Measurements from ENCODE around the gene KCNJ15.
"Not testable (repeated sequence)": the region's sequence is repeated elsewhere in the genome, so short reads cannot be mapped to it uniquely, and the experiment has no call there.

Gene KCNJ15

GRCh38 chr21:38244407-38244787 lies 12.4 kb upstream of the KCNJ15 start:
- no peak overlapping the region for H2AFZ ChIP-seq (ENCODE audit: low read length, unreplicated experiment)
- H3K4me3 ChIP-seq (ENCODE audit: low read depth, low read length), result no peak overlapping the region
- H3K4me1 ChIP-seq (ENCODE audit: control insufficient read depth, insufficient read depth, low read length, unreplicated experiment), result peaks cover 34% of the 10 kb centered on the region

GRCh38 chr21:38244885-38245869 lies 11.6 kb upstream of the KCNJ15 start:
- H3K4me3 ChIP-seq (ENCODE audit: low read depth, low read length), result no peak overlapping the region
- H3K36me3 ChIP-seq (ENCODE audit: insufficient read depth, low read length), result no peaks in the 10 kb centered on the region
- peak overlapping the region; percentile 11 for H2AFZ ChIP-seq (ENCODE audit: low read length, unreplicated experiment)
- H3K27ac ChIP-seq (ENCODE audit: low read depth, low read length), result peak overlapping the region; percentile 94
- H3K79me2 ChIP-seq (ENCODE audit: control insufficient read depth, insufficient read depth, low read length, unreplicated experiment), result no peaks in the 10 kb centered on the region
- H3K4me1 ChIP-seq (ENCODE audit: control insufficient read depth, insufficient read depth, low read length, unreplicated experiment), result peaks cover 33% of the 10 kb centered on the region
- no peaks in the 10 kb centered on the region for H3K27me3 ChIP-seq (ENCODE audit: insufficient read depth, low read length)

More at GRCh38 chr21:38244407-38244787, 12.4 kb upstream of the KCNJ15 start:
- Histone ChIP-seq H3K36me3 (ENCODE audit: insufficient read depth, low read length) (no peaks in the 10 kb centered on the region), H3K79me2 (ENCODE audit: control insufficient read depth, insufficient read depth, low read length, unreplicated experiment) (no peaks in the 10 kb centered on the region), H3K27ac (ENCODE audit: low read depth, low read length) (peak overlapping the region; percentile 94), H3K27me3 (ENCODE audit: insufficient read depth, low read length) (no peaks in the 10 kb centered on the region)

DNA sequence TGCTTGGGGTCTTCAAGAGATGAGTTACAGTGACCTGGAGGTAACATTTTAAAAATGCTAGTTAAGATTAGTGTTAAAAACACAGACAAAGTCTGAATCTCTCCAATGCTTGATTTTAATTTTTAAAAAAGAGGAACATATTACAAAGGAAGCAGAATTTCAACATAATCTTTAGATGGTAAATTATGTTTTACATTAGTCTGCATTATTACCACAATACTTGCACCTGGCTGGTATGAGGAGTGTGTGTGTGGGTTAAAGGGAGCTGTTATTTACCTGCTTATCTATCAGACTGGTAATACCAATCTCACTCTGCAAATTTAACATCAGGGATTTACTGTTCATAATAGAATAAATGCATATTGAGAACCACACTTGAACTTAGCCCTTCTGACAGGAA lies 10.3 kb upstream of the KCNJ15 start:
- Histone ChIP-seq H3K79me2 (ENCODE audit: control insufficient read depth, insufficient read depth, low read length, unreplicated experiment) (no peaks in the 10 kb centered on the region), H3K27me3 (ENCODE audit: insufficient read depth, low read length) (no peaks in the 10 kb centered on the region), H3K36me3 (ENCODE audit: insufficient read depth, low read length) (no peaks in the 10 kb centered on the region), H3K4me1 (ENCODE audit: control insufficient read depth, insufficient read depth, low read length, unreplicated experiment) (peaks cover 20% of the 10 kb centered on the region), H3K27ac (ENCODE audit: low read depth, low read length) (peak overlapping the region; percentile 94), H3K4me3 (ENCODE audit: low read depth, low read length) (no peak overlapping the region), H2AFZ (ENCODE audit: low read length, unreplicated experiment) (no peak overlapping the region)

DNA sequence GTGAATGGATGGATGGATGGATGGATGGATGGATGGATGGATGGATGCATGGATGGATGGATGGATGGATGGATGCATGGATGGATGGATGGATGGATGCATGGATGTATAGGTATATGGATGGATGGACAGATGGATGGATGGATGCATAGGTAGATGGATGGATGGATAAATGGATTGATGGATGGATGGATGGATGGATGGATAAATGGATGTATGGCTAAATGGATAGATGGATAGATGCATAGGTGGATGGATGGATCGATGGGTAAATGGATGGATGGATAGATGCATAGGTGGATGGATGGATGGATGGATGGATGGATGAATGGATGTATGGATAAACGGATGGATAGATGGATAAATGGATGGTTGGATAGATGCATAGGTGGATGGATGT lies 9.7 kb upstream of the KCNJ15 start:
- H3K4me3 ChIP-seq (ENCODE audit: low read depth, low read length); H3K36me3 ChIP-seq (ENCODE audit: insufficient read depth, low read length); H2AFZ ChIP-seq (ENCODE audit: low read length, unreplicated experiment); H3K27me3 ChIP-seq (ENCODE audit: insufficient read depth, low read length); H3K79me2 ChIP-seq (ENCODE audit: control insufficient read depth, insufficient read depth, low read length, unreplicated experiment); H3K27ac ChIP-seq (ENCODE audit: low read depth, low read length): not testable (repeated sequence)
- peaks cover 19% of the 10 kb centered on the region for H3K4me1 ChIP-seq (ENCODE audit: control insufficient read depth, insufficient read depth, low read length, unreplicated experiment)

- Histone ChIP-seq H3K79me2 (ENCODE audit: control insufficient read depth, insufficient read depth, low read length, unreplicated experiment) (no peaks in the 10 kb centered on the region), H3K4me3 (ENCODE audit: low read depth, low read length) (no peak overlapping the region), H2AFZ (ENCODE audit: low read length, unreplicated experiment) (no peak overlapping the region), H3K27me3 (ENCODE audit: insufficient read depth, low read length) (no peaks in the 10 kb centered on the region), H3K4me1 (ENCODE audit: control insufficient read depth, insufficient read depth, low read length, unreplicated experiment) (peaks cover 19% of the 10 kb centered on the region), H3K27ac (ENCODE audit: low read depth, low read length) (no peak overlapping the region), H3K36me3 (ENCODE audit: insufficient read depth, low read length) (no peaks in the 10 kb centered on the region)
Observed at GRCh38 chr21:38247738-38248510, 8.9 kb upstream of the KCNJ15 start.

DNA sequence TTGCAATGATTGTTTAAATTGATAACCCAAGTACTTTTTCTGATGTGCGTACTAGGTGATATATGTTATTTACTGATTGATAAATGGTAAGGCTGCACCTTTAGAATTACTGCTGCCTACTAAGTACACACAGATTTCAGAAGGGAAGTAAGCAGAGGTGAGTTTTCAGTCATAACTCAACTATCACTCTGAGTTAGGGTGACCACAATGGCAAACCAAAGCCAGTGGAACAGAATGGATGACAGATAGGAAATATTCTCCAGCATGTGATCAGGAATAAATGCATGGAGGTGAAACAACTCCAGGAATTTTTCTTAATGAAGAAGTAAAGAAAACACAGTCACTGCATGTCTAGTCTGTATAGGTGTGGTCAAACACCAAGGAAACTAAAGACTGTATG lies 7.5 kb upstream of the KCNJ15 start:
- no peak overlapping the region for H3K27ac ChIP-seq (ENCODE audit: low read depth, low read length)
- H3K79me2 ChIP-seq (ENCODE audit: control insufficient read depth, insufficient read depth, low read length, unreplicated experiment), result no peaks in the 10 kb centered on the region
- peaks cover 17% of the 10 kb centered on the region for H3K4me1 ChIP-seq (ENCODE audit: control insufficient read depth, insufficient read depth, low read length, unreplicated experiment)
- no peaks in the 10 kb centered on the region for H3K27me3 ChIP-seq (ENCODE audit: insufficient read depth, low read length)
- H3K4me3 ChIP-seq (ENCODE audit: low read depth, low read length), result no peak overlapping the region
- no peak overlapping the region for H2AFZ ChIP-seq (ENCODE audit: low read length, unreplicated experiment)
- H3K36me3 ChIP-seq (ENCODE audit: insufficient read depth, low read length), result no peaks in the 10 kb centered on the region

- H3K4me1 ChIP-seq (ENCODE audit: control insufficient read depth, insufficient read depth, low read length, unreplicated experiment), result peaks cover 12% of the 10 kb centered on the region
- H3K36me3 ChIP-seq (ENCODE audit: insufficient read depth, low read length), result no peaks in the 10 kb centered on the region
- H3K27ac ChIP-seq (ENCODE audit: low read depth, low read length), result no peak overlapping the region
Observed at GRCh38 chr21:38249696-38250278, 7.0 kb upstream of the KCNJ15 start.

GRCh38 chr21:38250991-38251418 lies 5.8 kb upstream of the KCNJ15 start:
- no peak overlapping the region for H3K4me3 ChIP-seq (ENCODE audit: low read depth, low read length)
- H3K36me3 ChIP-seq (ENCODE audit: insufficient read depth, low read length), result no peaks in the 10 kb centered on the region
- no peaks in the 10 kb centered on the region for H3K4me1 ChIP-seq (ENCODE audit: control insufficient read depth, insufficient read depth, low read length, unreplicated experiment)
- H3K27me3 ChIP-seq (ENCODE audit: insufficient read depth, low read length), result no peaks in the 10 kb centered on the region
- no peaks in the 10 kb centered on the region for H3K79me2 ChIP-seq (ENCODE audit: control insufficient read depth, insufficient read depth, low read length, unreplicated experiment)
- no peak overlapping the region for H3K27ac ChIP-seq (ENCODE audit: low read depth, low read length)
- H2AFZ ChIP-seq (ENCODE audit: low read length, unreplicated experiment), result no peak overlapping the region

More at GRCh38 chr21:38249696-38250278, 7.0 kb upstream of the KCNJ15 start:
- H3K27me3 ChIP-seq (ENCODE audit: insufficient read depth, low read length), result no peaks in the 10 kb centered on the region
- no peaks in the 10 kb centered on the region for H3K79me2 ChIP-seq (ENCODE audit: control insufficient read depth, insufficient read depth, low read length, unreplicated experiment)
- no peak overlapping the region for H2AFZ ChIP-seq (ENCODE audit: low read length, unreplicated experiment)
- no peak overlapping the region for H3K4me3 ChIP-seq (ENCODE audit: low read depth, low read length)

- Histone ChIP-seq H3K36me3 (ENCODE audit: insufficient read depth, low read length) (no peaks in the 10 kb centered on the region), H3K4me3 (ENCODE audit: low read depth, low read length) (no peak overlapping the region), H3K4me1 (ENCODE audit: control insufficient read depth, insufficient read depth, low read length, unreplicated experiment) (no peaks in the 10 kb centered on the region), H3K27ac (ENCODE audit: low read depth, low read length) (no peak overlapping the region), H3K79me2 (ENCODE audit: control insufficient read depth, insufficient read depth, low read length, unreplicated experiment) (no peaks in the 10 kb centered on the region), H3K27me3 (ENCODE audit: insufficient read depth, low read length) (no peaks in the 10 kb centered on the region), H2AFZ (ENCODE audit: low read length, unreplicated experiment) (no peak overlapping the region)
Observed at GRCh38 chr21:38254970-38255369, 1.8 kb upstream of the KCNJ15 start.

DNA sequence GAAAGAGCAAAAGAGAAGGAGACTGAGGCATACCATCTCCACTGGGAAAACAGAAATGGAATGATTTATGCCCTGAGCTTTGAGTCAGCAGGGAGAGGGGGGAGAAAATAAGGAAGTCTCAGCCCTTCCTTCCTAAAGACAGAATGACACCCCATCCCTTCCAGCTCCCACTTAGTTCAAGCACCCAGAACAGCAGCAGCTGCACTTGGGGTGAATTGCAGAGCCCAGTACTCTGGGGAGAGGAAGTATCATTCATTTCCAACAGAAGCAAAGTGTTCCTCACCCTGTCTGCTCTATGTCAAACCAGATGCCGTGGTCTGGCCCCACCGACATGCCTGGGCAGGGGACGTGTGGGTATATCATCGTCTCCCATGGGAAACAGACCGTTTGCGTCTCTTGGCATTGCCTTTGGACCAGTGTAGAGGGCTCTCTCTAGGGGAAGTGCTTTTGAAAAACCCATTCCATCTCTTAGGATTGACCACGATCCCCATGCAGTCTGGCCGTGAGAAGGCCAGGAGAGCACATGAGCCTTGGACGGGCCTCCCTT lies 1.1 kb upstream of the KCNJ15 start:
- no peak overlapping the region for H3K27ac ChIP-seq (ENCODE audit: low read depth, low read length)
- H3K4me3 ChIP-seq (ENCODE audit: low read depth, low read length), result no peak overlapping the region
- no peaks in the 10 kb centered on the region for H3K36me3 ChIP-seq (ENCODE audit: insufficient read depth, low read length)
- no peaks in the 10 kb centered on the region for H3K4me1 ChIP-seq (ENCODE audit: control insufficient read depth, insufficient read depth, low read length, unreplicated experiment)
- H3K27me3 ChIP-seq (ENCODE audit: insufficient read depth, low read length), result no peaks in the 10 kb centered on the region
- H2AFZ ChIP-seq (ENCODE audit: low read length, unreplicated experiment), result no peak overlapping the region
- H3K79me2 ChIP-seq (ENCODE audit: control insufficient read depth, insufficient read depth, low read length, unreplicated experiment), result no peaks in the 10 kb centered on the region

Measured in ACC112 (cell line).